Measurements from ENCODE around the gene ERCC6L.

GRCh38 chrX:72158773-72159172 lies 80.1 kb downstream of the ERCC6L start:
- TF ChIP-seq CTCF (IDR thresholded peaks at IDR 0.05; ENCODE audit: insufficient read depth, low read length) = no peak
- TF ChIP-seq GABPA (IDR thresholded peaks at IDR 0.05; ENCODE audit: low read depth) = no peak
- no peak for TF ChIP-seq REST (IDR thresholded peaks at IDR 0.05; ENCODE audit: insufficient replicate concordance, low read depth)
- no peak for TF ChIP-seq POLR2AphosphoS5 (IDR thresholded peaks at IDR 0.05; ENCODE audit: low read depth)
